GM12873 (cell line): ENCODE data around the gene FZD10.

Experiments
- TF ChIP-seq, protein P1 (sequence below): IDR thresholded peaks from 2 replicates; pipeline ENCODE4 v1.5.1; 2012; ENCODE audit warnings: low read depth, mild to moderate bottlenecking, moderate library complexity, low read length, control low read depth; ENCODE audit not compliant: insufficient read depth; ENCODE audit errors: missing control alignments

FZD10 gene

DNA sequence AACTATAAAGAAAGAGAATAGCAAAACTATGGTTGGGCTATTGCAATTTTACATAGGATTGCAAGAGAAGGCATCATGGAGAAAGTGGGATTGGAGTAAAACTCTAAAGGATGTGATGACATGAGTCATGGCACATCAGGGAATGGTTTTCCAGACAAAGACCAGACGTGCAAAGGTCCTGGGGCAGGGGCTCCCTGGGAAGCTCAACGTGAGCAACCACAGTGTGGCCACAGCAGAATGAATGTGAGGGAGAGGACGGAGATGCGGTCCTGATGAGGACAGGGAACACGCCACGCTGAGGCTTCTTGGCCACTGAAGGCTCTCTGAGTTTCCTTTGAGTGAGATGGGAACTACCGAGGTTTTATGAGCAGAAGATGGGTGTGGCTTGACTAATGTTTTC is 38.2 kb downstream of the FZD10 start:
- TF ChIP-seq, protein P1, sequence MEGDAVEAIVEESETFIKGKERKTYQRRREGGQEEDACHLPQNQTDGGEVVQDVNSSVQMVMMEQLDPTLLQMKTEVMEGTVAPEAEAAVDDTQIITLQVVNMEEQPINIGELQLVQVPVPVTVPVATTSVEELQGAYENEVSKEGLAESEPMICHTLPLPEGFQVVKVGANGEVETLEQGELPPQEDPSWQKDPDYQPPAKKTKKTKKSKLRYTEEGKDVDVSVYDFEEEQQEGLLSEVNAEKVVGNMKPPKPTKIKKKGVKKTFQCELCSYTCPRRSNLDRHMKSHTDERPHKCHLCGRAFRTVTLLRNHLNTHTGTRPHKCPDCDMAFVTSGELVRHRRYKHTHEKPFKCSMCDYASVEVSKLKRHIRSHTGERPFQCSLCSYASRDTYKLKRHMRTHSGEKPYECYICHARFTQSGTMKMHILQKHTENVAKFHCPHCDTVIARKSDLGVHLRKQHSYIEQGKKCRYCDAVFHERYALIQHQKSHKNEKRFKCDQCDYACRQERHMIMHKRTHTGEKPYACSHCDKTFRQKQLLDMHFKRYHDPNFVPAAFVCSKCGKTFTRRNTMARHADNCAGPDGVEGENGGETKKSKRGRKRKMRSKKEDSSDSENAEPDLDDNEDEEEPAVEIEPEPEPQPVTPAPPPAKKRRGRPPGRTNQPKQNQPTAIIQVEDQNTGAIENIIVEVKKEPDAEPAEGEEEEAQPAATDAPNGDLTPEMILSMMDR = no peak

- TF ChIP-seq, protein P1 = no peak
Observed at GRCh38 chr12:130201037-130201436, 38.8 kb downstream of the FZD10 start.

GRCh38 chr12:130202201-130202600 is 39.9 kb downstream of the FZD10 start:
- TF ChIP-seq, protein P1 = no peak

- TF ChIP-seq, protein P1 = no peak
Observed at GRCh38 chr12:130203151-130203550, 40.9 kb downstream of the FZD10 start.

GRCh38 chr12:130204541-130204953 is 42.3 kb downstream of the FZD10 start:
- TF ChIP-seq, protein P1 = no peak

DNA sequence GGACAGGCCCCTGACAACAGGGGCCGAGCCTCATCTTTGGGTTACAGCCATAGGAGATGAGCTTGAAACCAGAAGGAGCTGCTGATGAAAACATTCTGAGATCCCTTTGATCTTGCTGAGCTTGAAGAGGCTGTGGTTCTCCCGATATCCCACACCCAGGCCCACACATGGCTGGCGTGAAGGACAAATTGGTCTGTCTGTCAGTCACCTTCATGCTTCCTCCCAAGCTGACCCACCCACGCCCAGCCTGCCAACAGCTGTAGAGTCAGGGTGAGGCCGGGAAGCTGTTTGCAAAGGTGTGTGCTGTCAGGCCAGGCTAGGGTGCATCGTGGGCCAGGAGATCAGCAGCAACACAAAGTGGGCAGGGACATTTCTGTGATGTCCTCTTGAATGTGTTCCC is 43.2 kb downstream of the FZD10 start:
- TF ChIP-seq, protein P1 = no peak

- TF ChIP-seq, protein P1 = no peak
Observed at GRCh38 chr12:130212384-130212989, 50.2 kb downstream of the FZD10 start.

- TF ChIP-seq, protein P1 = no peak
Observed at GRCh38 chr12:130213249-130213648, 51.0 kb downstream of the FZD10 start.
